WI38 (cell line): ENCODE results near the gene SZRD1.
"Not testable (repeated sequence)": the region's sequence is repeated elsewhere in the genome, so short reads cannot be mapped to it uniquely, and the experiment has no call there.

ENCODE experiments used
- H3K4me3 ChIP-seq: 2 replicates; pipeline ENCODE4 v1.5.1; 2011; ENCODE audit warnings: low read depth, mild to moderate bottlenecking, control low read depth, low read length
- TF ChIP-seq, protein P1 (sequence below): IDR thresholded peaks from 2 replicates; pipeline ENCODE4 v1.5.1; 2012; ENCODE audit warnings: low read depth, mild to moderate bottlenecking, control low read depth, low read length

The SZRD1 gene

DNA sequence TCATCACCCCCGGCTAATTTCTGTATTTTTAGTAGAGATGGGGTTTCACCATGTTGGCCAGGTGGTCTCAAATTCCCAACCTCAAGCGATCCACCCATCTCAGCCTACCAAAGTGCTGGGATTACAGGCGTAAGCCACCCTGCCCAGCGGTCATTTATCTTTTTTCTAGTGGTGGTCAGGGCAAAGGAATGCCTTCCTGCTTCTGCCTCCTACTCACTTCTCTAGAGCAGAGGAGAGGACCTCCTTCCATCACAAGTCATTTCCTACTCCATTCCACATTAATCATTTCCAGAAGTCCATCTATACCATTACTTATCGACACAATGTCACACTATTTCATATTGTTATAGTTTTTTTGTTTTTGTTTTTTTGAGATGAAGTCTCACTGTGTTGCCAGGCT lies 28.1 kb upstream of the SZRD1 start:
- TF ChIP-seq, protein P1, sequence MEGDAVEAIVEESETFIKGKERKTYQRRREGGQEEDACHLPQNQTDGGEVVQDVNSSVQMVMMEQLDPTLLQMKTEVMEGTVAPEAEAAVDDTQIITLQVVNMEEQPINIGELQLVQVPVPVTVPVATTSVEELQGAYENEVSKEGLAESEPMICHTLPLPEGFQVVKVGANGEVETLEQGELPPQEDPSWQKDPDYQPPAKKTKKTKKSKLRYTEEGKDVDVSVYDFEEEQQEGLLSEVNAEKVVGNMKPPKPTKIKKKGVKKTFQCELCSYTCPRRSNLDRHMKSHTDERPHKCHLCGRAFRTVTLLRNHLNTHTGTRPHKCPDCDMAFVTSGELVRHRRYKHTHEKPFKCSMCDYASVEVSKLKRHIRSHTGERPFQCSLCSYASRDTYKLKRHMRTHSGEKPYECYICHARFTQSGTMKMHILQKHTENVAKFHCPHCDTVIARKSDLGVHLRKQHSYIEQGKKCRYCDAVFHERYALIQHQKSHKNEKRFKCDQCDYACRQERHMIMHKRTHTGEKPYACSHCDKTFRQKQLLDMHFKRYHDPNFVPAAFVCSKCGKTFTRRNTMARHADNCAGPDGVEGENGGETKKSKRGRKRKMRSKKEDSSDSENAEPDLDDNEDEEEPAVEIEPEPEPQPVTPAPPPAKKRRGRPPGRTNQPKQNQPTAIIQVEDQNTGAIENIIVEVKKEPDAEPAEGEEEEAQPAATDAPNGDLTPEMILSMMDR = no peak
- H3K4me3 ChIP-seq = no peak overlapping the region

DNA sequence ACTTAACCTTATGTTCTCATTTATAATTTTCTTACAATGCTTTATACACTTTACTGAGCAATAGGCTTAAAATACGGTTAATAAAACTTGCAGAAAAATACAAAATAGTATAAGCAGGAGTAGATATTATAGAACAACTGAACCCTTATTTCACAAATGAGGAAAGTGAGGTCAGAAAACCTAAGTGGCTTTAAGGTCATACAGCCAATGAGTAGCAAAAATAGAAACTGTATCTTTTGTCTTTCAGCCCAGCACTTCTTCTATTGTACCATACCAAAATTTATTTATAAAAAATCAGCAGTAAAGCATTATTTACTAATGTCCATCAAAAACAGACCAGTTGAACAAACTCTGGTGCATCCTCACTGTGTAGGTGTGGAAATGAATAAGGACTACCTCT lies 26.4 kb upstream of the SZRD1 start:
- H3K4me3 ChIP-seq = no peak overlapping the region
- TF ChIP-seq, protein P1 = no peak

DNA sequence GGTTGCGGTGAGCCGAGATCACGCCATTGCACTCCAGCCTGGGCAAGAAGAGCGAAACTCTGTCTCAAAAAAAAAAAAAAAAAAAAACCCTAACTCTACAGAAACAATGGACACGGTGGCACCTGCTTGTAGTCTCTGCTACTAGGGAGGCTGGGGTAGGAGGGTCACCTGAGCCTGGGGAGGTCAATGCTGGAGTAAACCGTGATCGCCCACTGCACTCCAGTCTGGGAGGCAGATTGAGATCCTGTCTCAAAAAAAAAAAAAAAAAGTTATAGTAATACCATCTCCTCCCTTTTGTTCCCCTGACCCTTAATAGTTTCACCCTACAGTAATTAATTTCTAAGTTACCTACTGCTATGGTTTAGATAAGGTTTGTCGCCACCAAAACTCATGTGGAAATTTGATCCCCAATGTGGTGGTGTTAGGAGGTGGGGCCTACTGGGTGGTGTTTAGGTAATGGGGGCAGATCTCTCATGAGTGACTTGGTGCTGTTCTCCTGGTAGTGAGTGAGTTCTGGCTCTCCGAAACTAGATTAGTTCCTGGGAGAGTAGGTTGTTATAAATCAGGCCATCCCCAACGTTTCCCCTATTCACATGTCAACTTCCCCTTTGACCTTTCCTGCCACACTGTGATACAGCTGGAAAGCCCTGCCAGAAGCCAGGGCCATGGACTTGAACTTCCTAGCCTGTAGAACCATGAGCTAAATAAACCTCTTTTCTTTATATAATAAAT lies 24.5 kb upstream of the SZRD1 start:
- TF ChIP-seq, protein P1 = no peak
- no peak overlapping the region for H3K4me3 ChIP-seq

DNA sequence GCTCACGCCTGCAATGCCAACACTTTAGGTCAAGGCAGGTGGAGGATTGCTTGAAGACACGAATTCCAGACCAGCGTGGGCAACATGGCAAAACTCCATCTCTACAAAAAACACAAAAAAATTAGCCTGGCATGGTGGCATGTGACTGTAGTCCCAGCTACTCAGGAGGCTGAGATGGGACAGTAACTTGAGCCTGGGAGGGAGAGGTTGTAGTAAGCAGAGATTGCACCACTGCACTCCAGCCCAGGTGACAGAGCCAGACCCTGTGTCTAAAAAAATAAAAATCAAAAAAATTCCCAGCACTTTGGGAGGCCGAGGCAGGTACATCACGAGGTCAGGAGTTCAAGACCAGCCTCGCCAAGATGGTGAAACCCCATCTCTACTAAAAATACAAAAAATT lies 23.8 kb upstream of the SZRD1 start:
- not testable (repeated sequence) for H3K4me3 ChIP-seq

DNA sequence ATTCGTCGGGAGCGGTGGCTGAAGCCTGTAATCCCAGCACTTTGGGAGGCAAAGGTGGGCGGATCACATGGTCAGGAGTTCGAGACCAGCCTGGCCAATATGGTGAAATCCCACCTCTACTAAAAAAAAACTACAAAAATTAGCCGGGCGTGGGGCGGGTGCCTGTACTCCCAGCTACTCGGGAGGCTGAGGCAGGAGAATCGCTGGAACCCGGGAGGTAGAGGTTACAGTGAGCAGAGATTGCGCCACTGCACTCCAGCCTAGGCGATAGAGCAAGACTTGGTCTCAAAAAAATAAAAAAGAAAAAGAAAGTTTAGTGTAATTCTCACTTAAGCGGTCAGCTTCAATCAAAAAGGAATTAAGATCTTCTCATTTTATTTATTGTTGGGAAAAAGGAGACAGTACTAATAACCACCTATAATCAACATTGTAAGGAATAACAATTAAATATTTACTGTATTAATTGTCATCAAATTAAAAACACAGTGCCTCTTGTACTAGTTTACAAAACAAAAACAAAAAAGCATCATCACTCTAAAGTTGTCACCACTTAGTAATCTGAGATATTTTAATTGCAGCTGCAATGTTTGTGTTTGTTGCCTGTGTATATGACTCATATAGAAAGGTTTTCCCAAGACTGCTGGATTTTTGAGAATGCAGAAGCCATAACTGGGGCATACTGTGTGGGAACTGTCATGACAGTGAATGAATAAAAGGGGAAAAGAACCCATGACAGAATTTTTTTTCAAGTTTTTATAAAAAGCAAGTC lies 18.4 kb upstream of the SZRD1 start:
- TF ChIP-seq, protein P1 = no peak
- no peak overlapping the region for H3K4me3 ChIP-seq

DNA sequence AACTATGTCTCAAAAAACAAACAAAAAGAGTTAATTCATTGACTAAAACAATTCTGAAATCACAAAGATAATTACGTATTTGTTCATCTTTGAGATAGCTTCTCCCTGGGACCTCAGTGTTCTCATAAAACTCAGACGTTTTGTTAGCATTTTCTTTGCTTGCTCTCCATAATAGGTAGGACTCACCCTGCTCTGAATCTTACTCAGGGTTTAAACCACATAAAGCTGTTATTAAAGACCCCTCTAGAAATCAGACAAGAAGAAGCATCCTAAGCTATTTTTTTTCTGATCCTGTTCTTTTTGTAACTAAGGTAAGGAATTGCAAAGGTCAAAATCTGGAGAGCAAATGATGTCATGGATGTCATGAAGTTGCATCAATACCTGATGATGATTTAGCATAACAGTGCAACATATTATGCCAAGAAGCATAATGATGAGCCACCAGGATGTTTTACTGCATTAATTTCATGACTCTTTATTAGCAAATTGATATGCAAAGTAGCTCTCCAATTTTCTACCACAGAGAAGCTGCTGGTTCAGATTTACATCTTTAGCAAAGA lies 17.1 kb upstream of the SZRD1 start:
- H3K4me3 ChIP-seq = peak overlapping the region; percentile 97
- TF ChIP-seq, protein P1 = no peak

DNA sequence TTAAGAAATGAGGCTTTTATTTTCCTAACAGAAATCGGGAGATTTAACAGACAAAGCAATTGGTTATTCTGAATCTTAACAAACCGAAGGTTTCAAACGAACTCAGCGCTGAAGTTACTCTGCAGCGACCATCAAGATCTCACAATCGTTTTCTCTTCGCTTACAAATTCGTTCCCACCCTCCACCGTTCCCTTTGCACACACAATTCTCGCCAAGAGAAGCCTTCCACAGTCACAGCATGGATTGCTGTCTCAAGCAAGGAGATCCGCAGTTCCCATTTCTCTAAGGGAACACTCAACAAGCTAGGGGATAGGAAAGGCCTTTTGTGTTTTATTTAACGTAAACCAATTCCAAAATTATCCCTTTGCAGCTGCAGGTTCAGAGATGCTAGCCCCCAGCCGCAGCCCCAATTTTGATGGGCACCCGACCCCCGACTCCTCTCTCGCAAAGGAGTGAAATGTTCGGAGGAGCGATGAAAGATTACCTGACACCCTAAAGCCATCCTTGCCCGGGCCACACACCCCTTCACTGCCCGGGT lies 15.5 kb upstream of the SZRD1 start:
- H3K4me3 ChIP-seq = peak overlapping the region; percentile 97
- TF ChIP-seq, protein P1 = no peak
